T-helper 2 cell (primary cell): ENCODE measurements around the gene GFOD1.

ENCODE experiments used
- DNase-seq, 5 experiments: peaks; one replicate each; pipeline versions ENCODE4 v3.0.0 to v3.0.0-alpha.2; 2012 to 2022

The GFOD1 gene

GRCh38 chr6:13484827-13485226 is 2.6 kb downstream of the GFOD1 start:
- no peak for DNase-seq

GRCh38 chr6:13484138-13484708 is 3.2 kb downstream of the GFOD1 start:
- peak in 1 of 5 experiments; percentile 49 for DNase-seq

- DNase-seq: no peak
Observed at GRCh38 chr6:13480631-13481501, 6.5 kb downstream of the GFOD1 start.

GRCh38 chr6:13479971-13480434 is 7.4 kb downstream of the GFOD1 start:
- no peak for DNase-seq

GRCh38 chr6:13479206-13479800 is 8.1 kb downstream of the GFOD1 start:
- DNase-seq: no peak

GRCh38 chr6:13478525-13478966 is 8.9 kb downstream of the GFOD1 start:
- no peak for DNase-seq

GRCh38 chr6:13474787-13475186 is 12.6 kb downstream of the GFOD1 start:
- DNase-seq: no peak

- no peak for DNase-seq
Observed at GRCh38 chr6:13474360-13474759, 13.0 kb downstream of the GFOD1 start.

GRCh38 chr6:13473768-13474165 is 13.6 kb downstream of the GFOD1 start:
- DNase-seq: no peak

- DNase-seq: no peak
Observed at GRCh38 chr6:13472976-13473767, 14.2 kb downstream of the GFOD1 start.

GRCh38 chr6:13472099-13472498 is 15.3 kb downstream of the GFOD1 start:
- no peak for DNase-seq

GRCh38 chr6:13471184-13471583 is 16.2 kb downstream of the GFOD1 start:
- DNase-seq: no peak

GRCh38 chr6:13470238-13471140 is 16.9 kb downstream of the GFOD1 start:
- no peak for DNase-seq

- no peak for DNase-seq
Observed at GRCh38 chr6:13469693-13470092, 17.7 kb downstream of the GFOD1 start.

- DNase-seq: no peak
Observed at GRCh38 chr6:13468839-13469238, 18.6 kb downstream of the GFOD1 start.

- DNase-seq: no peak
Observed at GRCh38 chr6:13467216-13467600, 20.2 kb downstream of the GFOD1 start.

GRCh38 chr6:13466304-13467215 is 20.8 kb downstream of the GFOD1 start:
- peak in 1 of 5 experiments; percentile 12 for DNase-seq

GRCh38 chr6:13465734-13466133 is 21.7 kb downstream of the GFOD1 start:
- DNase-seq: no peak

GRCh38 chr6:13463941-13464340 is 23.5 kb downstream of the GFOD1 start:
- no peak for DNase-seq

- no peak for DNase-seq
Observed at GRCh38 chr6:13463328-13463717, 24.1 kb downstream of the GFOD1 start.
